KMS-11 (cell line): ENCODE data around the gene SNX1.

ENCODE experiments used
- H2AFZ ChIP-seq: fragments of 200-600 bp; sonication (generic); 2 replicates; pipeline ENCODE4 v1.6.1; 2016; ENCODE audit warnings: antibody characterized with exemption, mixed run types, low read depth
- H3K27ac ChIP-seq: fragments of 200-600 bp; sonication (generic); 2 replicates; pipeline ENCODE4 v1.6.1; 2016; ENCODE audit warnings: mild to moderate bottlenecking, mixed run types
- H3K27me3 ChIP-seq: fragments of 200-600 bp; sonication (generic); 2 replicates; pipeline ENCODE4 v1.6.1; 2017; ENCODE audit warnings: mild to moderate bottlenecking, low read depth, mixed run types, moderate library complexity; ENCODE audit not compliant: insufficient read depth
- H3K36me3 ChIP-seq: fragments of 200-600 bp; sonication (generic); 2 replicates; pipeline ENCODE4 v1.6.1; 2017; ENCODE audit warnings: mild to moderate bottlenecking, mixed run types; ENCODE audit not compliant: insufficient read depth
- H3K4me1 ChIP-seq: fragments of 200-600 bp; sonication (generic); 2 replicates; pipeline ENCODE4 v1.6.1; 2016; ENCODE audit warnings: mild to moderate bottlenecking, low read depth, mixed run types; ENCODE audit not compliant: poor library complexity, severe bottlenecking
- H3K4me2 ChIP-seq: fragments of 200-600 bp; sonication (generic); 2 replicates; pipeline ENCODE4 v1.7.0; 2016; ENCODE audit warnings: mild to moderate bottlenecking, mixed run types
- H3K4me3 ChIP-seq: fragments of 200-600 bp; sonication (generic); IDR thresholded peaks from 2 replicates; pipeline ENCODE4 v1.6.1; 2017; ENCODE audit warnings: low read depth, low read length, mixed read lengths; ENCODE audit not compliant: insufficient read depth
- H3K79me2 ChIP-seq: fragments of 200-600 bp; sonication (generic); 2 replicates; pipeline ENCODE4 v1.6.1; 2016; ENCODE audit warnings: low read depth, mixed run types; ENCODE audit not compliant: insufficient read depth
- H3K9ac ChIP-seq: fragments of 200-600 bp; sonication (generic); 2 replicates; pipeline ENCODE4 v1.6.1; 2016; ENCODE audit warnings: mild to moderate bottlenecking, mixed run types
- H4K20me1 ChIP-seq: fragments of 200-600 bp; sonication (generic); 2 replicates; pipeline ENCODE4 v1.6.1; 2016; ENCODE audit warnings: mild to moderate bottlenecking, mixed run types; ENCODE audit not compliant: insufficient read depth
- TF ChIP-seq, protein P1 (sequence below): fragments of 200-600 bp; sonication (generic); conservative IDR thresholded peaks from 2 replicates; pipeline ENCODE4 v1.6.1; 2017; ENCODE audit warnings: low read depth, mild to moderate bottlenecking, antibody characterized with exemption, low read length, moderate library complexity, mixed read lengths

The SNX1 gene

DNA sequence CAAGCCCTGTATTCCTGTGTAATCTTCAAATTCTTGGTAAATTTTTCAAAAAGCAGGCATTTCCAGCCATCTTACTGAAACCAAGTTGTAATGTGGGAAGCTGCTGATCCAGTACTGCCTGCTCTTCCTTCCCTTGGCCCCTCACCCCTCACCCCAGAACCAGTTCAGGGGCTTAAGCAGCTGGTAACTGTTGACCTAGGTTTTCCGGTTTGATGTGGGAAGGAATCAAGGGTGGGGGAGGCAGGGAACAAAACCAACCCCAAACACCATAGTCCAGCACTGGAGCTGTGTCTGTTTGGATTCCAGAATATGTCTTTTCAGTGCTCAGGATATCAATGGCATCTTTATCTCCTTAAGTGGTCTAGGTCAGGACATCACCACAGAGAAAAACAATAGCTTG is 26.7 kb downstream of the SNX1 start:
- H2AFZ ChIP-seq = no peak overlapping the region
- no peak overlapping the region for H3K9ac ChIP-seq
- no peaks in the 10 kb centered on the region for H3K36me3 ChIP-seq
- no peaks in the 10 kb centered on the region for H4K20me1 ChIP-seq
- H3K4me1 ChIP-seq = no peaks in the 10 kb centered on the region
- H3K27ac ChIP-seq = no peak overlapping the region
- no peaks in the 10 kb centered on the region for H3K79me2 ChIP-seq
- H3K27me3 ChIP-seq = no peaks in the 10 kb centered on the region
- no peak overlapping the region for H3K4me2 ChIP-seq
- TF ChIP-seq, protein P1, sequence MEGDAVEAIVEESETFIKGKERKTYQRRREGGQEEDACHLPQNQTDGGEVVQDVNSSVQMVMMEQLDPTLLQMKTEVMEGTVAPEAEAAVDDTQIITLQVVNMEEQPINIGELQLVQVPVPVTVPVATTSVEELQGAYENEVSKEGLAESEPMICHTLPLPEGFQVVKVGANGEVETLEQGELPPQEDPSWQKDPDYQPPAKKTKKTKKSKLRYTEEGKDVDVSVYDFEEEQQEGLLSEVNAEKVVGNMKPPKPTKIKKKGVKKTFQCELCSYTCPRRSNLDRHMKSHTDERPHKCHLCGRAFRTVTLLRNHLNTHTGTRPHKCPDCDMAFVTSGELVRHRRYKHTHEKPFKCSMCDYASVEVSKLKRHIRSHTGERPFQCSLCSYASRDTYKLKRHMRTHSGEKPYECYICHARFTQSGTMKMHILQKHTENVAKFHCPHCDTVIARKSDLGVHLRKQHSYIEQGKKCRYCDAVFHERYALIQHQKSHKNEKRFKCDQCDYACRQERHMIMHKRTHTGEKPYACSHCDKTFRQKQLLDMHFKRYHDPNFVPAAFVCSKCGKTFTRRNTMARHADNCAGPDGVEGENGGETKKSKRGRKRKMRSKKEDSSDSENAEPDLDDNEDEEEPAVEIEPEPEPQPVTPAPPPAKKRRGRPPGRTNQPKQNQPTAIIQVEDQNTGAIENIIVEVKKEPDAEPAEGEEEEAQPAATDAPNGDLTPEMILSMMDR = no peak
- H3K4me3 ChIP-seq = no peak overlapping the region

GRCh38 chr15:64122936-64123351 is 27.2 kb downstream of the SNX1 start:
- H4K20me1 ChIP-seq = no peaks in the 10 kb centered on the region
- H3K27me3 ChIP-seq = no peaks in the 10 kb centered on the region
- TF ChIP-seq, protein P1 = no peak
- H3K36me3 ChIP-seq = no peaks in the 10 kb centered on the region
- no peak overlapping the region for H3K27ac ChIP-seq
- no peaks in the 10 kb centered on the region for H3K79me2 ChIP-seq
- H3K9ac ChIP-seq = no peak overlapping the region
- H3K4me3 ChIP-seq = no peak overlapping the region
- H3K4me1 ChIP-seq = no peaks in the 10 kb centered on the region
- H2AFZ ChIP-seq = no peak overlapping the region
- H3K4me2 ChIP-seq = no peak overlapping the region

DNA sequence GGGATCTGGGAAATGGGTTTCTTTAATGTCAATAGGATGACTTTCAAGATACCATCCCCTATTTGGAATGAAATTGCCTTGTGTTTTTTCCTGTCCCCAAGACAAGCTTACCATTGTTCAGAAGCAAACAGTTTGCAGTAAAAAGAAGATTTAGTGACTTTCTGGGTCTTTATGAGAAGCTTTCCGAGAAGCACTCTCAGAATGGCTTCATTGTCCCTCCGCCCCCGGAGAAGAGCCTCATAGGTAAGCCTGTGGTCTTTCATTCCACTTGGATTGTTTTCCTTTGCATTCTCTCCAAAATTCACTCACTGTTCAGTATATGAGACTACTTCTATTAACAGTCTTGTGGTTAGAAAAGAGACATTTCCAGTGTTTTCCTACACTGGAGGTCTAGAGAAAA is 30.2 kb downstream of the SNX1 start:
- Histone ChIP-seq H4K20me1 (no peaks in the 10 kb centered on the region), H3K36me3 (no peaks in the 10 kb centered on the region), H3K4me3 (no peak overlapping the region), H3K4me2 (no peak overlapping the region), H2AFZ (no peak overlapping the region), H3K4me1 (no peaks in the 10 kb centered on the region), H3K79me2 (no peaks in the 10 kb centered on the region), H3K9ac (no peak overlapping the region), H3K27me3 (no peaks in the 10 kb centered on the region), H3K27ac (no peak overlapping the region)
- TF ChIP-seq, protein P1 = no peak

DNA sequence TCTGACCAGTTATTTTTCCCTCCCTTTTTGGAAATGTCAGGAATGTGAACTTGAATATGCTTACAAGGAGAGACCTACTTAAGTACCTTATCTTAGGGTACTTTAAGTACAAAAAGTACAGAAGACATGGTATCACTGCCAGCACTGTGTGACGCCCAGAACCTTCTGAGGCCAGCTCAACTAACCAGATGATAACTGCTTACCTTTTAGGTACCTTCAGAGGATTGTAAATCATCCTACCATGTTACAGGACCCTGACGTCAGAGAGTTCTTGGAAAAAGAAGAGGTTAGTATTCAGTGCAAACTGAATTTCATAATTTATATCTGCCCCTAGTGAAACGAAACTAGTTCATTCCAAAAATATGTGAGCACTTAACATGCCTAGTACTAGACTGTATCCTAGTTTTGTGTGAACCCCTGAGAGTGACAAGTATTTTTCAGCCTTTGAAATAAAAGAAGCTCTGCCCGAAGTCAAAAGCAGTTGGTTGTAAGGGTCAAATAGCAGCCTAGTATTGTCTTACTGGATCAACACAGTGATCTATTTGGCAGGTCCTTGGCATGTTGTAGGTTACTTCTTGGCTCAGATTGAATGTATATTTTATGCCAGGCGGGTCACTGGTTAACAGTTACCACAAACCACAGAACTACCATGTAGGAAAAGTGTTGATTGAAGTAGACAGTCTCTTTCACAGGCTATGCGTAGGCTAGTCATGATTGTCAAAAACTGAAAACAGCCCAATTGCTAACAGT is 31.9 kb downstream of the SNX1 start:
- TF ChIP-seq, protein P1 = no peak

More for the DNA sequence above, 31.9 kb downstream of the SNX1 start:
- H3K4me2 ChIP-seq = no peak overlapping the region
- H3K4me1 ChIP-seq = no peaks in the 10 kb centered on the region
- H2AFZ ChIP-seq = no peak overlapping the region
- H4K20me1 ChIP-seq = no peaks in the 10 kb centered on the region
- no peaks in the 10 kb centered on the region for H3K36me3 ChIP-seq
- no peak overlapping the region for H3K27ac ChIP-seq
- H3K79me2 ChIP-seq = no peaks in the 10 kb centered on the region
- no peaks in the 10 kb centered on the region for H3K27me3 ChIP-seq
- H3K9ac ChIP-seq = no peak overlapping the region
- H3K4me3 ChIP-seq = no peak overlapping the region
